KOPT-K1 (cell line): Measurements from ENCODE around the gene PGS1.

Source experiments
- H3K27ac ChIP-seq: fragments of 200-600 bp; sonication (generic); 2 replicates; pipeline ENCODE4 v1.5.1; 2016; ENCODE audit warnings: antibody characterized with exemption, mild to moderate bottlenecking, low read depth, low read length; ENCODE audit not compliant: poor library complexity, severe bottlenecking
- H3K36me3 ChIP-seq: fragments of 200-600 bp; sonication (generic); 2 replicates; pipeline ENCODE4 v1.5.1; 2017; ENCODE audit warnings: antibody characterized with exemption, mild to moderate bottlenecking, low read length, moderate library complexity; ENCODE audit not compliant: insufficient read depth
- H3K9me3 ChIP-seq: fragments of 200-600 bp; sonication (generic); 2 replicates; pipeline ENCODE4 v1.5.1; 2017; ENCODE audit warnings: antibody characterized with exemption, low read length, mild to moderate bottlenecking; ENCODE audit not compliant: insufficient read depth, poor library complexity, severe bottlenecking

PGS1 gene

DNA sequence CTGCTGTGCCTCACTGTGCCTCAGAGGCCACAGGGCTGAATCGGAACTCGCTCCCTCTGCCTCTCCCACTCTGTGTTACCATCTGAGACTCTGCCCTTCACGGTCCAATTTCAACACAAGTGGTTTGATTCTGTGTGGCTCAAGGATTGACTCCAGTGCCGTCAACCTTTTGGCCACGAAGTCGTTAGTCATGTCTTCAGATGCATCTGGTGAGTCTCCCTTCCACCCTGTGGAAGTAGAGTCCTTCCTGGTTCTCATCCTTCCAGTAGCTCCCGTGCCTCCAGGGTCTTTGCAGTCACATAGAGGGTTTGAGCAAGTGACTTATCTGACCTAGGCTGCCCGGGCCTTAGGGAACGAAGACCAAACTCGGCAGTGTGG is 51.2 kb downstream of the PGS1 start:
- Histone ChIP-seq H3K9me3 (no peaks in the 10 kb centered on the region), H3K27ac (no peak overlapping the region), H3K36me3 (peaks cover 57% of the 10 kb centered on the region)

GRCh38 chr17:78430892-78431691 is 52.6 kb downstream of the PGS1 start:
- Histone ChIP-seq H3K27ac (no peak overlapping the region), H3K9me3 (no peaks in the 10 kb centered on the region), H3K36me3 (peaks cover 42% of the 10 kb centered on the region)

DNA sequence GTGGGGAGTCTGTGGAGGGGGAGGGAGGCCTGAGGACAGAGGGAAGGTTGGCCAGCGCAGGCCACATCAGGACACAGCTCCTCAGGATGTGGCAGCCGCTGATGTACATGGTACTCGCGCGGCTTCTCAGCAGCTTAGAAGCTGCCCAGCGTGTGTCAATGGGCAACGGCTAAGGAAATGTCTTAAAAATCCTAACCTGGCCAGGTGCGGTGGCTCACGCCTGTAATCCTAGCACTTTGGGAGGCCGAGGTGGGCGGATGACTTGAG is 53.2 kb downstream of the PGS1 start:
- no peaks in the 10 kb centered on the region for H3K9me3 ChIP-seq
- no peak overlapping the region for H3K27ac ChIP-seq
- H3K36me3 ChIP-seq: peaks cover 37% of the 10 kb centered on the region

DNA sequence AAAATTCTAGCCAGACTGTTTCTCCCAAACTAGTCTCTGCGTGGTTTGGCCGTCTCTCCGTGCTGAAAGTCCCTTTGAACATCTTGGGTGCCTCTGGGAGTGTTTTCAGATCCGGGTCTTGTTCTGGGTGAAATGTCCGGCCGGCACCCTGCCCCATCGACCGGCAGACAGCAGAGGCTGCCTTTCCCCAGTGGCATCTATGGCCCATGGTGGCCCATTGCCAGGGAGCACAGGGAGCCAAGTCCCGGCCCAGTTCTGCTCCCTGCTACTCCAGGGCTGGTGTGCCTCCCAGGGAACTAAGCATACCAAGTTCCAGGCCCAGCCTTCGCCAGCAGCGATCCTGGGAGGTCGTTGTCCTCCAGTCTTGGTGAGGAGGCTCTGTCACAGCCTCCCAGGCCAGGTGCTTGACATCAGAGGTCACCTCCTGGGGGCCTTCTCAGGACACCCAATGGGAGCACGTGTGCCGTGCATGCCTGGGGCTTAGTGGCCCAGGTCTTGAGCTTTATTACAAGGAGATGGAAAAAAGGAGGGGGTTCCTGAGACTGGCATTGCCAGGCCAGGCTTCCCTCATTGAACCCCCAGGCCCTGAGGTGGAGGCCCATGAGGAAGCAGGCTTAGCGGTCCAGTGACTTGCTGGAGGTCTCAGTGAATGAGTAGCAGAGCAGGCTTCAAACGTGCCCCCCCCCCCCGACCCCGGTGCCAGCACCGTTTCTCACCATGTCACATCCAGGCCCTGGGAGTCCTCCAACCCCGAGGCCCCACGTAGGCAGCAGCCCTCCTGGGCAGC is 54.0 kb downstream of the PGS1 start:
- H3K9me3 ChIP-seq: no peaks in the 10 kb centered on the region
- H3K36me3 ChIP-seq: peaks cover 29% of the 10 kb centered on the region
- H3K27ac ChIP-seq: no peak overlapping the region

- no peaks in the 10 kb centered on the region for H3K9me3 ChIP-seq
- peaks cover 22% of the 10 kb centered on the region for H3K36me3 ChIP-seq
- no peak overlapping the region for H3K27ac ChIP-seq
These were observed 54.7 kb downstream of the PGS1 start for GRCh38 chr17:78433013-78433727.

DNA sequence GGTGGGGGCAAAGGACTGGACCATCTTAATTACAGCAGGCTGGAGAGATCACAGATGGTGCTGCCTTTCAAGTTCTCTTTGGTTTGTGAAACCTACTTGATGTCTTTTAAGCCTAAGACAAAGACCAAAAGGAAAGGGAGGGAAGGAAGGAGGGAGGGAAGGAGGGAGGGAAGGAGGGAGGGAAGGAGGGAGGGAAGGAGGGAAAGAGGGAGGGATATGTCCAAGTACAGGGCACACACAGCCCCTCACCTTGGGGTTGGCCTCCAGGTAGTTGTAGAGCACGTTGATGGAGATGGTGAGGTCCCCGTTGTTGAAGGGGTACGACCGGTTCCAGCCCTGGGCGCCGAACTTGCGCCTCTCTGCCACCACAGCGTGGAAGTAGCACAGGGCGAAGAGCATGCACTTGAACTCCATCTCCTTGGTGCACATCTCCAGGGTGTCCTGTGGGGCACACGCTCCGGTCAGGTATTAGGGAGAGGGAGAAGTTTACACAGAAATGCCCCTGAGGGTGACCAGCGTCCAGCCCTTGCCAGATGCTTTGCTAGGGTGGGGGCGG is 55.4 kb downstream of the PGS1 start:
- H3K27ac ChIP-seq: no peak overlapping the region
- no peaks in the 10 kb centered on the region for H3K9me3 ChIP-seq
- H3K36me3 ChIP-seq: peaks cover 15% of the 10 kb centered on the region

DNA sequence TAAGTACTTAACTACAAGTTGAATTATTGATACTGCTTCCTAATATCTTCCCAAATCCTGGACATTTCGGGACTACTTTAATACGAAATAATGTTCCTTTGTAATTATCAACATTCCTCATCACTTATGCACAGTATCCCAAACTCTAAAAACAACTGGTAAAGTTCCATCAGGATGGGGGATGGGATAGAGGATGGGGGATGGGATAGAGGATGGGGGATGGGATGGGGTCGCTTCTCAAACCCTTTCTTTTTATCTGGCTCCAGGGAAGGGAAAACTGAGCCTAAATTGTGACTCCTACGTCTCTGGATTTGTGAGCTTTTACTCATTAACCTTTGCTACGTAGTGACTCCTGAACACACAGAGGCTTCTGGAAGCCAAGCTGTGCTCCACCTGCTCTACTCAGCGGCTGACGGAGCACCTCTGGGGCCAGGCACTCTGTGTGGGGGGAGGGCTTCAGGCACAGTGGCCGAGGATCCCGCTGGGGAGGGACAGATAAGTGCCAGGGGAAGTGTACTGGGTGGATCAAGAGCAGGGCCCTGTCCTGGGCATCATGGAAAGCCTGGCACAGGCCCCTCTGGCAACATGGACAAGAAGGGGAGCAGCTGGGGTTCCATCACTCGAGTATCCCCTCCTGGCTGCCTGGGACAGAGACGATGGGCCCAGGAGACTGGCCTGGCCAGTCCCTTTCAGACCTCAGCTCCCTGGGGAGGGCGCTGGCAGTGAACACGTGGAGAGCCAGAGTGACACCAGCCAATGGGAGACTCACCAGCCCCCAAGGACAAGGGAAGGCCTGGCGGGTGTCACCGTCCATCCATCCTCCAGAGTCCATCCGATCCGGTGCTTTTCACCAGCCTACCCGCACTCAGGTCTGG is 56.2 kb downstream of the PGS1 start:
- no peak overlapping the region for H3K27ac ChIP-seq
- H3K9me3 ChIP-seq: no peaks in the 10 kb centered on the region
- H3K36me3 ChIP-seq: peaks cover 6% of the 10 kb centered on the region; the same call in 1 of the 2 replicates

- Histone ChIP-seq H3K27ac (no peak overlapping the region), H3K9me3 (no peaks in the 10 kb centered on the region), H3K36me3 (no peaks in the 10 kb centered on the region)
These were observed 57.0 kb downstream of the PGS1 start for GRCh38 chr17:78435330-78436005.

DNA sequence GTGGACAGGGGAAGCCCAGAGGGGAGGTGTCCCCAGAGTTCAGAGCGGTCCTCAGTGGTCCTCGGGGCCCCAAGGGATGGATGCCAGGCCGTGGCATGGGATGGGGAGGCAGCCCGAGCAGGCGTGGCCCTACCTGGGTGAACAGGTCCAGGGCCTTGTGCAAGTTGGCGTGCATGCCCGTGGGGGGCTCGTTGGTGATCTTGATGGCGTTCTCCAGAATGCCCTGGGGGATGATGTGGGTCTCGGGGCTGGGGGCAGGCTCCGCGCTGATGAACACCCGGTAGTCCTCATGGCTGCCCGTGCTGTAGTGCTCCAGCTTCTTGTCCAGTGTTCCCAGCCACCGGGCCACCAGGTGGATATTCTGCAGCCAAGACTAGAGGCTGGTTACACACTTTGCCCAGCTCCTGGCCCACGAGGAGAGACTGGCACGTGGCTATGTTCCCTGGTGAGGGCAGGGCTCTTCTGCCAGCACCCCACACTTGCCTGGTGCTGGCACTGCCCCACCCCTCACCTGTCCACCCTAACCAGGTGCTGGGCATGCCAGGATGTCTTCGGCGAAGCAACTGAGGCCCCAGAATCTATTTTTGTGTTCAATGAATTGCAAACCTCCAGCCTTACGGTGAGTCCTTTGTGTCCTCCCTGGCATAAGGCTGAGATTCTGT is 59.2 kb downstream of the PGS1 start:
- H3K9me3 ChIP-seq: no peaks in the 10 kb centered on the region
- no peaks in the 10 kb centered on the region for H3K36me3 ChIP-seq
- H3K27ac ChIP-seq: no peak overlapping the region

DNA sequence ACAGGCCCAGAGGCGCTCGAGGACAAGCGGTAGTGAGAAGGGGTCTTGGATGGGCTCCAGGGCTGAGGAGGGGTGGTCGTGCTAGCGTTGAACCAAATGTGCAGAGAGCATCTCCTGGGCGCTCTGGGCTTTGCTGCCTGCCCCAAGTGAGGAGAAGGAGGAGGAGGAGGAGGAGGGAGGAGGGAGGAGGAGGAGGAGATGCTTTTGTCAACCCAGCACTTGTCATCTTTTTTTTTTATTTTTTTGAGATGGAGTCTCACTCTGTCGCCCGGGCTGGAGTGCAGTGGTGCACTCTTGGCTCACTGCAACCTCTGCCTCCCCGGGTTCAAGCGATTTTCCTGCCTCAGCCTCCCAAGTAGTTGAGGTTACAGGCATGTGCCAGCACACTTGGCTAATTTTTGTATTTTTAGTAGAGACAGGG is 59.8 kb downstream of the PGS1 start:
- Histone ChIP-seq H3K27ac (no peak overlapping the region), H3K9me3 (no peaks in the 10 kb centered on the region), H3K36me3 (no peaks in the 10 kb centered on the region)

DNA sequence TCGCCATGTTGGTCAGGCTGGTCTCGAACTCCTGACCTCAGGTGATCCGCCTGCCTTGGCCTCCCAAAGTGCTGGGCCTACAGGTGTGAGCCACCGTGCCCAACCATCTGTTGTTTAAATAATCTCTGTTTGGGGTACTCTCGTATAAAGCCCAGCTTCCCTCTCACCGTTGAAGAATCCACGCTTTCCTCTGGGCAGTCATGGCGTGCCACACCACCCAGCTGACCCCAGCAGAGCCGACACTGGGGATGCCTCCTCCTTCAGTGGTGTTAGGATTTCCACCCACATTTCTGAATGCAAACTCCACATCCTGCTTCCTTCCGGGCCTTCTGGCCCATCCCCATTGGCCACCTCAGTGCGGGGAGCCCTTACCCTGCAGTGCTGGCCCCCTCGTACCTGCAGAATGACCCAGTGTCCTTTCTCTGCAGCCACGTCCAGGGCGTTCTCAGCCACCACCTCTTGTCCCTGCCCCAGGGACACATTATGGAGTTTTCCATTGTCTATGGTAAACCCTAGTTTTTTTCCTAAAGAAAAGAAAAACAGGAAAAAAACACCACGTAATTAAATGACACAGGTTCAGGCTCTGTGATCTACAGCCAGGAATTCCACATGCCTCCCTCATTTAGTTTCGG is 60.4 kb downstream of the PGS1 start:
- H3K36me3 ChIP-seq: no peaks in the 10 kb centered on the region
- H3K27ac ChIP-seq: no peak overlapping the region
- no peaks in the 10 kb centered on the region for H3K9me3 ChIP-seq

DNA sequence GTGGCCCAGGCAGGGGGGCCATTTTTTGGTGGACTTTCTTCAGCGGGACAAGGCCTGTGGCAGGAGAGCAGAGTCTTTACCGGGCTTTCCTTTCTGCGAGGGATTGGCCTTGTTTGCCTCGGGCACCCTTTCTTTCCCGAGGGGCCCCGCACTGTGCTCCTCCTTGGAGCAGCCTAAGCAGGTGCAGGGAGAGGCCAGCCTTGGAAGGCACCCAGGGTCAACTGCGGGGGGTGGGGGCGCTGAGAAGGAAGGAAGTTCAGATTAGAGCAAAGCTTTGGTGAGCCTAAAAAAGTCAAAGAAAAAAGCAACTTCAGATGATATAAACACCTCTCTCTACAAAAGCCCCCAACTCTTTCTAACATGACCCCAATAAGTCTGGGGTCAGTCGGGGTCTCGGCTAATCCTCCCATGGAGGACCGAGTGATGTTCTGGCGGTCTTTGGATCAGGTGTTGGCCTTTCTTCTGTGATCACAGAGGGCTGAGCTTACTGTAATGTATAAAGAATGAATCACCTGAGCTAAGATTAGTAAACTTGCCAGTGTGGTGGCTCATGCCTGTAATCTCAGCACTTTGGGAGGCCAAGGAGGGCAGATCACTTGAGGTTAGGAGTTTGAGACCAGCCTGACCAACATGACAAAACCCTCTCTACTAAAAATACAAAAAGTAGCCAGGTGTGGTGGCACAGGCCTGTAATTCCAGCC is 63.0 kb downstream of the PGS1 start:
- H3K36me3 ChIP-seq: no peaks in the 10 kb centered on the region
- no peaks in the 10 kb centered on the region for H3K9me3 ChIP-seq
- H3K27ac ChIP-seq: no peak overlapping the region

GRCh38 chr17:78442648-78443218 is 64.3 kb downstream of the PGS1 start:
- Histone ChIP-seq H3K36me3 (no peaks in the 10 kb centered on the region), H3K9me3 (no peaks in the 10 kb centered on the region), H3K27ac (no peak overlapping the region)
